ENCODE results near the gene GBX1. TPM values are rescaled to one million over a fixed set of nuclear protein-coding genes. Genes with fewer than 3 reads are reported as not detected.
A peak's percentile ranks its signal among the peaks of the same experiment; 100 is the strongest.

GBX1 gene
- total RNA-seq, 1 experiment from 2014 or later = not detected

DNA sequence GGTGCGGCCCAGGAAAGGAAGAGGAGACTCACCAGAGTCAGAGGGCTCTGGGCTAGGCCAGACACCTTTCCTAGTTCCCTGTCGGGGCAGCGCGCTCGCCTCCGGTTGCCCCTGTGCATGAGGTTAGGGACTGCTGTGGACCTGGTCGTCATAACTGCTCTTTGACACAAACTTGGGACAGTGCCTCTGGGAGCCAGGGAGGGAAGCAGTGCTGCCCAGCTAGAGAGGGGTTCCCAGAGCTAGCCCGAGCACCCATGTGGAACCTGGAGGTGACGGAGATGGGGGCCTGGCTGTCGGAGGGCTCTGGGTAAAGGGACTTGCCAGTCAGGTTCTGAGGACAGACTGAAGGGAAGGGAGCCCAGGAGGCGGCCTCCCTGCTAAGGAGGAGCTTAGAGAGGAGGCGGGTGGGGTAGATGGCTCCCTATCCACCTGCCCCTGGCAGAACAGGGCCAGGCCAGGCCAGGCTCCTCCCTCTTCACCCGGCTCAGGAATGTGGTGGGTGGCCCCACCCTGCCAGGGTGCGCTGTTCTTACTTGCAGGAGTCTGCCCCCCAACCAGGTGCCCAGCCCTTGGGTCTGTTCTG is 51.6 kb downstream of the GBX1 start:
- Histone ChIP-seq H2BK12ac (ENCODE audit: insufficient read length, low read depth, low read length) (no peak overlapping the region), H2BK15ac (ENCODE audit: low read depth, low read length) (no peak overlapping the region), H2AFZ (ENCODE audit: low read length) (no peak overlapping the region), H4K8ac (replicated peaks; ENCODE audit: insufficient read length, low read depth, low read length) (no peak overlapping the region), H3K4me1 (ENCODE audit: insufficient read depth, low read length) (peaks cover 7% of the 10 kb centered on the region; the same call in 1 of the 2 replicates), H3K79me2 (ENCODE audit: insufficient read depth, low read length) (peaks cover 4% of the 10 kb centered on the region; the same call in 1 of the 2 replicates), H2BK5ac (ENCODE audit: insufficient read length, low read length) (no peak overlapping the region), H2AK5ac (ENCODE audit: insufficient read length, low read length) (no peak overlapping the region), H3K9me3 (ENCODE audit: control insufficient read depth, low read depth, low read length) (no peaks in the 10 kb centered on the region), H4K91ac (ENCODE audit: insufficient read length, low read depth, low read length) (no peak overlapping the region), H3K4ac (ENCODE audit: low read depth, low read length) (no peak overlapping the region), H3K56ac (ENCODE audit: insufficient read length, low read depth, low read length) (no peak overlapping the region), H3K18ac (ENCODE audit: insufficient read length, low read depth, low read length) (no peak overlapping the region), H3K23ac (ENCODE audit: insufficient read length, low read depth, low read length) (no peak overlapping the region), H2BK120ac (ENCODE audit: low read depth, low read length, poor library complexity, severe bottlenecking) (no peak overlapping the region), H3K4me2 (ENCODE audit: insufficient read depth, insufficient read length, low read length) (no peak overlapping the region), H3T11ph (ENCODE audit: low read length) (no peak overlapping the region), H3K23me2 (ENCODE audit: insufficient read length, low read depth, low read length, poor library complexity, severe bottlenecking) (no peaks in the 10 kb centered on the region), H4K20me1 (ENCODE audit: control insufficient read depth, insufficient read depth, insufficient read length) (peaks cover 4% of the 10 kb centered on the region), H2BK20ac (ENCODE audit: low read depth, low read length, poor library complexity, severe bottlenecking) (no peak overlapping the region), H3K9ac (ENCODE audit: extremely low read depth, insufficient read length, low read length) (no peak overlapping the region), H3K14ac (ENCODE audit: insufficient read depth, low read length) (no peak overlapping the region), H3K27me3 (ENCODE audit: insufficient read depth, low read length) (no peaks in the 10 kb centered on the region), H3K27ac (ENCODE audit: insufficient read length, low read depth, low read length) (no peak overlapping the region), H3K79me1 (ENCODE audit: insufficient read depth, low read depth, low read length, poor library complexity, severe bottlenecking) (peaks cover 3% of the 10 kb centered on the region), H4K5ac (ENCODE audit: insufficient read length, low read depth, low read length) (no peak overlapping the region)
- TF ChIP-seq, protein P1, sequence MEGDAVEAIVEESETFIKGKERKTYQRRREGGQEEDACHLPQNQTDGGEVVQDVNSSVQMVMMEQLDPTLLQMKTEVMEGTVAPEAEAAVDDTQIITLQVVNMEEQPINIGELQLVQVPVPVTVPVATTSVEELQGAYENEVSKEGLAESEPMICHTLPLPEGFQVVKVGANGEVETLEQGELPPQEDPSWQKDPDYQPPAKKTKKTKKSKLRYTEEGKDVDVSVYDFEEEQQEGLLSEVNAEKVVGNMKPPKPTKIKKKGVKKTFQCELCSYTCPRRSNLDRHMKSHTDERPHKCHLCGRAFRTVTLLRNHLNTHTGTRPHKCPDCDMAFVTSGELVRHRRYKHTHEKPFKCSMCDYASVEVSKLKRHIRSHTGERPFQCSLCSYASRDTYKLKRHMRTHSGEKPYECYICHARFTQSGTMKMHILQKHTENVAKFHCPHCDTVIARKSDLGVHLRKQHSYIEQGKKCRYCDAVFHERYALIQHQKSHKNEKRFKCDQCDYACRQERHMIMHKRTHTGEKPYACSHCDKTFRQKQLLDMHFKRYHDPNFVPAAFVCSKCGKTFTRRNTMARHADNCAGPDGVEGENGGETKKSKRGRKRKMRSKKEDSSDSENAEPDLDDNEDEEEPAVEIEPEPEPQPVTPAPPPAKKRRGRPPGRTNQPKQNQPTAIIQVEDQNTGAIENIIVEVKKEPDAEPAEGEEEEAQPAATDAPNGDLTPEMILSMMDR (conservative IDR thresholded peaks at IDR 0.05) = no peak
- Mint-ChIP-seq H3K36me3 (ENCODE audit: insufficient read depth in 1 of 3, low read depth in 3 of 3) (peaks cover 19 to 31% (median 23%) of the 10 kb centered on the region in 3 experiments), H3K27me3 (ENCODE audit: low read depth) (peaks cover 6% of the 10 kb centered on the region), H3K4me1 (peaks cover 19 to 23% of the 10 kb centered on the region in 2 experiments), H3K9me3 (no peaks in the 10 kb centered on the region), H3K4me3 (peak overlapping the region; percentile 64 to 78), H3K27ac (no peak overlapping the region)
- no CpG with 5 or more reads among the region's 14 CpGs for WGBS (ENCODE audit: extremely low coverage, insufficient read length, low lambda C conversion rate)
- no peak for DNase-seq
